Suprapubic skin (tissue), 3 donors: ENCODE measurements around the gene PFKFB4.

ENCODE experiments used
- CTCF ChIP-seq, 2 donors: fragments of 200-600 bp in 1 of 2; fragments of 450-650 bp in 1 of 2; sonication (generic) in 1 of 2; IDR thresholded peaks; one replicate each; pipeline ENCODE4 v1.5.1; 2016 to 2019; ENCODE audit warnings: antibody characterized with exemption in 2 of 2, mild to moderate bottlenecking in 1 of 2, moderate library complexity in 1 of 2
- POLR2A ChIP-seq, 2 donors: fragments of 450-650 bp; IDR thresholded peaks; one replicate each; pipeline ENCODE4 v1.6.1; 2017; ENCODE audit warnings: antibody characterized with exemption in 2 of 2, mild to moderate bottlenecking in 2 of 2, moderate library complexity in 2 of 2

GRCh38 chr3:48475188-48475587 is 81.4 kb downstream of the PFKFB4 start:
- TF ChIP-seq CTCF (IDR thresholded peaks at IDR 0.05) (no peak), POLR2A (IDR thresholded peaks at IDR 0.05) (no peak)
